Measurements from ENCODE around the gene NIPAL4. TPM values are rescaled to one million over a fixed set of nuclear protein-coding genes. Genes with fewer than 3 reads are reported as not detected.

Gene NIPAL4
- total RNA-seq, 2 donors from 2014 or later, result 0.27 to 0.49 TPM

DNA sequence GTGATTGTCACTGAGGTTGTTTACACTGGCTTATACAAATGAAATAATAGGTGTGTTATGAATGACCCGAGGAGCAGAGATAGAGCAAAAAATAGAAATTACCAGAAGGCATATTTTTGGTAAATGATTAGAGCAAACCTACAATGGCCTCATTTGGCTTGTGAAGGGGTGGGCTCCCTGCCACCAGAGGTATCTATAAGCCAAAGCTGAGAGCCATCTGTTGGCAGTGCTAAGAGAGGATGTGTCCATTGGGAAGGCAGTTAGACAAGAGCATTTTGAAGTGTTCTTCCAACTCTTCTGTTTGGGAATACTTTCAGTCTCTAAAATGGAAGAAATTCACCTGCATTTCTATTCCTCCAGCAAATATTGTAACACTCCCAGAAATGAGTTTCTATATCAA lies 10.6 kb downstream of the NIPAL4 start:
- no peaks in the 10 kb centered on the region for H3K36me3 ChIP-seq
- no peak for ATAC-seq (ENCODE audit: insufficient number of reproducible peaks, low FRiP score, low read depth)
- no peak overlapping the region for H3K27ac ChIP-seq

DNA sequence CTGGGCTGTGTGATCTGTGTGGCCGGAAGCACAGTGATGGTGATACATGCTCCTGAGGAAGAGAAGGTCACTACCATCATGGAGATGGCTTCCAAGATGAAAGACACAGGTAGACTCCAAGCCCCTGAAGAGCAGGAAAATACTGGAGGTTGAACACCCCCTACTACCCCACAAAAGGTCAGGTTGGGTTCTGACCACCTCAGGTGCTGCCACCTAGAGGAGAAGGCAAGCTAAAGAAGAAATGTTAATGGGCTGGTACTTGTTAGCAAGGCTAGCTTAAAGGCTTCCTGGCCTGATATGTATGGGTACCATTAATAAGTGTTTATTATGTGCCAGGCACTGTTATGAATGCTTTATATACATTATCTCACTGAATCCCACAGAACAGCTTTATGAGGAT lies 11.7 kb downstream of the NIPAL4 start:
- no peak for ATAC-seq (ENCODE audit: insufficient number of reproducible peaks, low FRiP score, low read depth)
- no peak for DNase-seq (ENCODE audit: low spot score)
- no peak overlapping the region for H3K4me3 ChIP-seq
- H3K9me3 ChIP-seq, result no peaks in the 10 kb centered on the region
- no peaks in the 10 kb centered on the region for H3K27me3 ChIP-seq (replicated peaks; ENCODE audit: insufficient read depth)
- no peak overlapping the region for H3K27ac ChIP-seq
- no peaks in the 10 kb centered on the region for H3K36me3 ChIP-seq
- TF ChIP-seq, protein P1, sequence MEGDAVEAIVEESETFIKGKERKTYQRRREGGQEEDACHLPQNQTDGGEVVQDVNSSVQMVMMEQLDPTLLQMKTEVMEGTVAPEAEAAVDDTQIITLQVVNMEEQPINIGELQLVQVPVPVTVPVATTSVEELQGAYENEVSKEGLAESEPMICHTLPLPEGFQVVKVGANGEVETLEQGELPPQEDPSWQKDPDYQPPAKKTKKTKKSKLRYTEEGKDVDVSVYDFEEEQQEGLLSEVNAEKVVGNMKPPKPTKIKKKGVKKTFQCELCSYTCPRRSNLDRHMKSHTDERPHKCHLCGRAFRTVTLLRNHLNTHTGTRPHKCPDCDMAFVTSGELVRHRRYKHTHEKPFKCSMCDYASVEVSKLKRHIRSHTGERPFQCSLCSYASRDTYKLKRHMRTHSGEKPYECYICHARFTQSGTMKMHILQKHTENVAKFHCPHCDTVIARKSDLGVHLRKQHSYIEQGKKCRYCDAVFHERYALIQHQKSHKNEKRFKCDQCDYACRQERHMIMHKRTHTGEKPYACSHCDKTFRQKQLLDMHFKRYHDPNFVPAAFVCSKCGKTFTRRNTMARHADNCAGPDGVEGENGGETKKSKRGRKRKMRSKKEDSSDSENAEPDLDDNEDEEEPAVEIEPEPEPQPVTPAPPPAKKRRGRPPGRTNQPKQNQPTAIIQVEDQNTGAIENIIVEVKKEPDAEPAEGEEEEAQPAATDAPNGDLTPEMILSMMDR (IDR thresholded peaks at IDR 0.05), result peak; percentile 40
- H3K4me1 ChIP-seq (ENCODE audit: control insufficient read depth in 1 of 2, low read depth in 2 of 2), result peaks cover 9 to 15% of the 10 kb centered on the region in 2 donors

More for the DNA sequence above, 10.6 kb downstream of the NIPAL4 start:
- Histone ChIP-seq H3K27me3 (replicated peaks; ENCODE audit: insufficient read depth) (no peaks in the 10 kb centered on the region), H3K4me1 (ENCODE audit: control insufficient read depth in 1 of 2, low read depth in 2 of 2) (peaks cover 9 to 15% of the 10 kb centered on the region in 2 donors), H3K9me3 (no peaks in the 10 kb centered on the region), H3K4me3 (no peak overlapping the region)
- TF ChIP-seq, protein P1 (IDR thresholded peaks at IDR 0.05), result no peak
- no peak for DNase-seq (ENCODE audit: low spot score)

DNA sequence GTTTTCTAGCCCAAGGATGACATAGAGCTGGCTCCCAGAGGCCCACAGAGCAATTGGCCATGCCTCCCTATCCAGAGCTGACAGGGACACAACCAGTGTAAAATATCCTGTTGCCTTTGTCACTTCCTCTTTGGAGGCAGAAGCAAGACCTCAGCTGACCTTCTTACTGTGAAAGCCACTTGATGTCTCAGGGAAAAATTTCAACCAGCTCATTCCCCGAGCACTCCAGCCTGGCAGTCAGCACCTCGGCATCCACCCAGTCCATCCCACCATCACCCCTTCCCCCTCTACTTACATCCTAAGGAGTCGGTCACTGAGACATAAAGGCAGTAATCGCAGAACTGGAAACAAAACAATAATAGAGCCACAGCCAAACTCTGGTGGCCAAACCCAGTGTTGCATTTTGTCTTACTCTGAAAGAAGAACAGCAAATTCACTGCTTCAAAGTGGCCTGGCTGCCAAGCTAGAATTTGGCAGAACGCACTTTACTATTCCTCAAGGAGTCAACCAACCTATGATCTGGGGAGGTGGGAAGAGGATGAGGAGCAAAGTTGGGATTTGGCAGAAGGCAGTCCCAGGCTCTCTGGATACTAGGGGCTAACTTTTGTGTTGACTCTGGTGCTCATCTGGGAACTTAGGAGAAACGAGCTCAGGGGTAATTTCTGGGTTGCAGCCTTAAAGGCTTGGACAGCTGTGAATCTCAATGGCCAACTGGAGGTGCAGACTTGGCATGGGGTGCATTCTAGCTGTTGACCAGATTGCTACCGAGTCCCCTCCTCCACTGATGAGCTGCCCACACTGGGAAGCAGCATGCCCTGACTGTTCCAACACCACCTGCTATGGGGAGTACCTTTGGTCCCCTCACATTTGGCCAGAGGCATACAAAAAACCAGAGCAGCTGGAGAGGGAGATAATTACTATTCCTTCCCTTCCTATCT lies 13.6 kb downstream of the NIPAL4 start:
- no peak for DNase-seq (ENCODE audit: low spot score)
- TF ChIP-seq, protein P1 (IDR thresholded peaks at IDR 0.05), result peak; percentile 25
- H3K9me3 ChIP-seq, result no peaks in the 10 kb centered on the region
- H3K27ac ChIP-seq, result no peak overlapping the region
- no peaks in the 10 kb centered on the region for H3K36me3 ChIP-seq
- no peaks in the 10 kb centered on the region for H3K27me3 ChIP-seq (replicated peaks; ENCODE audit: insufficient read depth)
- H3K4me1 ChIP-seq (ENCODE audit: control insufficient read depth in 1 of 2, low read depth in 2 of 2), result peaks cover 9 to 23% of the 10 kb centered on the region in 2 donors
- H3K4me3 ChIP-seq, result no peak overlapping the region
- ATAC-seq (ENCODE audit: insufficient number of reproducible peaks, low FRiP score, low read depth), result no peak

DNA sequence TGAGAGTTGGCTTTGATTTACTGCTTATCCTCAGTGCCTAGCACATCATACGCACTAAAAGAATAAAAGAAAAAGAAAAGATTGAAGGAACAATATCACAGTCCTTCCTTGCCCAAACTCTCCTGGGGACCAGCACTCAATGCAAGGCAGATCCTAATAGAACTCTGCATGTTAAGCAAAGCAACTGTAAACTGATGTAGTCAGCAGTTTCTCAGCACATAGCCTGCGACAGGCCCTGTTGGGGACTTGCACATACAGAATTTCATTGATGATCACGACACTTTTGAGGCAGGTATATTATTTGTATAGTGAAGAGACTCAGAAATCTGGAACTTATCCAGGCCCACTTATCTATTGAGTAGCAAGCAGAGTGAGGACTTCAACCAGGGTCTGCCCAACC lies 15.4 kb downstream of the NIPAL4 start:
- Histone ChIP-seq H3K27ac (no peak overlapping the region), H3K27me3 (replicated peaks; ENCODE audit: insufficient read depth) (no peaks in the 10 kb centered on the region), H3K4me1 (ENCODE audit: control insufficient read depth in 1 of 2, low read depth in 2 of 2) (peaks cover 9 to 35% of the 10 kb centered on the region in 2 donors), H3K4me3 (no peak overlapping the region), H3K9me3 (no peaks in the 10 kb centered on the region), H3K36me3 (no peaks in the 10 kb centered on the region)
- TF ChIP-seq, protein P1 (IDR thresholded peaks at IDR 0.05), result no peak
- ATAC-seq (ENCODE audit: insufficient number of reproducible peaks, low FRiP score, low read depth), result no peak
- no peak for DNase-seq (ENCODE audit: low spot score)

DNA sequence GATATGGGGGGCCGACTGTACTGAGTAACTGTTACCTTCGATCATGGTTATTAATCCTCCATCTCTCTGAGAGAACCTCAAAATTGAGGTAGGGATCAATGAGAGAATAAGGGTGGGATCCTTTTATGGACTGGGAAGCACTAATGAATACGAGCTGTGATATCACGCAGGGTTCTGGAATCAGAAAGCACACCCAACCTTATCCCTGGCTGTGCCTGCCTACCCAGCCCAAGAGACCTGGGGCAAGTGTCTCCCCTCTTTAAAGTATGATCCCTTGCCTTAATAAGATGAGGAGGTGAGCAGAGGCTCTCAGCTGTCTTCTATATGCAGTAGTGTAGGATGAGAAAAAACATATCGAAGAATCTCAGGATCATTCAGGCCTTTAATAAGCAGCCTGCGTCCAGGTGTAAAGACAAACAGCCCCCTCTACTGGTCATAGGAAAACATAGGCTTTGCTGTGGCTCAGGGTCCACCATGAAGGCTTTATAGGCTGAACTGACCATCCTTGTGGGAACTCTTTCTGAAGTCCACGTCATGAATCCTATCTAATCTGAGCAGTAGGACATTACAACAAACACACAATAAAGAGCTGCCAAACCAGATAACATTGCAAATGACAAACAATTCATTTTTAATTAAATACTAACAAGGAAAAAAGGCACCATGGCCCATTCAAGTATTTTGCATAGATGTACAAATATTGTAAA lies 16.8 kb downstream of the NIPAL4 start:
- H3K27ac ChIP-seq, result no peak overlapping the region
- H3K4me3 ChIP-seq, result no peak overlapping the region
- no peaks in the 10 kb centered on the region for H3K9me3 ChIP-seq
- no peak for DNase-seq (ENCODE audit: low spot score)
- peaks cover 9 to 35% of the 10 kb centered on the region in 2 donors for H3K4me1 ChIP-seq (ENCODE audit: control insufficient read depth in 1 of 2, low read depth in 2 of 2)
- no peak for ATAC-seq (ENCODE audit: insufficient number of reproducible peaks, low FRiP score, low read depth)
- peaks cover 6% of the 10 kb centered on the region for H3K36me3 ChIP-seq
- TF ChIP-seq, protein P1 (IDR thresholded peaks at IDR 0.05), result peak; percentile 74
- H3K27me3 ChIP-seq (replicated peaks; ENCODE audit: insufficient read depth), result no peaks in the 10 kb centered on the region
